Neural cell (in vitro differentiated cells): ENCODE results near the gene TBL1XR1.

Experiments
- EP300 ChIP-seq: fragments of 450-650 bp; conservative IDR thresholded peaks from 2 replicates; pipeline ENCODE4 v1.6.1; 2014; ENCODE audit warnings: antibody characterized with exemption, mild to moderate bottlenecking, moderate library complexity; ENCODE audit not compliant: poor library complexity, severe bottlenecking
- EZH2 ChIP-seq: fragments of 200-600, 300-800 bp; shearing (Covaris generic), sonication (generic); IDR thresholded peaks from 2 replicates; pipeline ENCODE4 v1.6.1; 2014; ENCODE audit warnings: antibody characterized with exemption, low read length, borderline replicate concordance, mild to moderate bottlenecking; ENCODE audit not compliant: insufficient read depth, poor library complexity, severe bottlenecking
- MXI1 ChIP-seq: fragments of 450-650 bp; conservative IDR thresholded peaks from 2 replicates; pipeline ENCODE4 v1.6.1; 2014; ENCODE audit warnings: antibody characterized with exemption, mild to moderate bottlenecking; ENCODE audit not compliant: poor library complexity, severe bottlenecking
- POLR2AphosphoS5 ChIP-seq: IDR thresholded peaks from 2 replicates; pipeline ENCODE4 v1.6.1; 2012
- RAD21 ChIP-seq: fragments of 450-650 bp; conservative IDR thresholded peaks from 2 replicates; pipeline ENCODE4 v1.6.1; 2014; ENCODE audit warnings: antibody characterized with exemption, mild to moderate bottlenecking, moderate library complexity
- TF ChIP-seq, protein P1 (sequence below): fragments of 450-650 bp; IDR thresholded peaks from 2 replicates; pipeline ENCODE4 v1.5.1; 2014; ENCODE audit warnings: antibody characterized with exemption, mild to moderate bottlenecking, moderate library complexity; ENCODE audit not compliant: poor library complexity, severe bottlenecking

DNA sequence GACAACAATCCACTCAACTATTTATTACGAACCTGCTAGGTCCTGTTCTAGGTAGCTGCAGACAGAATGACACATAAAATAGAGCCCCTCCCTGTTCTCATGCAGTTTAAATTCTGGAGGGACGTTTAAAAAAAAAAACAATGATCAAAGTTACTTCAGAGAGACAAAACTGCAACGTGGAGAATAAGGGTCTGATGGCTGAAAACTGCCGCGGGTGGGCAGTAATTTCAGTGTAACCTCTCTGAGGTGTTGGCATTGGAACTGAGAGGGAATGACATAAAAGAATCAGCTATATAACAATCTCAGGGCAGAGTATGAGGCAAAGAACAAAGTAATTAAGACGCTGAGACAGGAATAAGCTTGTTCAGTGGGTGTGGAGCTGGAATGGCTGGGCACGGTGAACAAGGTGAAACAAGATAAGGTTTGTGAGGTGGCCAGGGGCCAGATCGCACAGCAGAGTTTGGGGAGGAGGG is 19.5 kb downstream of the TBL1XR1 start:
- no peak for TF ChIP-seq RAD21
- TF ChIP-seq, protein P1, sequence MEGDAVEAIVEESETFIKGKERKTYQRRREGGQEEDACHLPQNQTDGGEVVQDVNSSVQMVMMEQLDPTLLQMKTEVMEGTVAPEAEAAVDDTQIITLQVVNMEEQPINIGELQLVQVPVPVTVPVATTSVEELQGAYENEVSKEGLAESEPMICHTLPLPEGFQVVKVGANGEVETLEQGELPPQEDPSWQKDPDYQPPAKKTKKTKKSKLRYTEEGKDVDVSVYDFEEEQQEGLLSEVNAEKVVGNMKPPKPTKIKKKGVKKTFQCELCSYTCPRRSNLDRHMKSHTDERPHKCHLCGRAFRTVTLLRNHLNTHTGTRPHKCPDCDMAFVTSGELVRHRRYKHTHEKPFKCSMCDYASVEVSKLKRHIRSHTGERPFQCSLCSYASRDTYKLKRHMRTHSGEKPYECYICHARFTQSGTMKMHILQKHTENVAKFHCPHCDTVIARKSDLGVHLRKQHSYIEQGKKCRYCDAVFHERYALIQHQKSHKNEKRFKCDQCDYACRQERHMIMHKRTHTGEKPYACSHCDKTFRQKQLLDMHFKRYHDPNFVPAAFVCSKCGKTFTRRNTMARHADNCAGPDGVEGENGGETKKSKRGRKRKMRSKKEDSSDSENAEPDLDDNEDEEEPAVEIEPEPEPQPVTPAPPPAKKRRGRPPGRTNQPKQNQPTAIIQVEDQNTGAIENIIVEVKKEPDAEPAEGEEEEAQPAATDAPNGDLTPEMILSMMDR: no peak
- TF ChIP-seq EZH2: no peak
- no peak for TF ChIP-seq POLR2AphosphoS5
- TF ChIP-seq EP300: no peak
- no peak for TF ChIP-seq MXI1
